Frontal cortex (tissue), 4 donors: ENCODE results near the gene AP4S1. TPM values are rescaled to one million over a fixed set of nuclear protein-coding genes. Genes with fewer than 3 reads are reported as not detected.
"Not testable (repeated sequence)": the region's sequence is repeated elsewhere in the genome, so short reads cannot be mapped to it uniquely, and the experiment has no call there.

Experiments used
- DNase-seq, 2 donors: peaks; one replicate each; pipeline ENCODE4 v3.0.0; 2012; ENCODE audit warnings: low spot score in 2 of 2
- FAIRE-seq: peaks from 2 replicates; lab custom pipeline; 2012; peaks lifted over from hg19 to GRCh38; lab: Jason Lieb, UNC
- total RNA-seq: library from RNA; depleted of rRNA; stranded (reverse); fragments of >200 nt; gene quantifications from one replicate; pipeline ENCODE4 v1.2.3, GENCODE V29; 2014
- donor health status: control.
- donor health status: control.
- donor health status: control.

Gene AP4S1
- total RNA-seq, 1 donor from 2014 or later = 26.9 TPM

GRCh38 chr14:31078766-31079165 is 53.3 kb downstream of the AP4S1 start:
- no peak for FAIRE-seq
- DNase-seq = no peak

GRCh38 chr14:31080056-31080455 is 54.6 kb downstream of the AP4S1 start:
- DNase-seq (no peak), FAIRE-seq (no peak)

- FAIRE-seq (no peak), DNase-seq (no peak)
Measured at GRCh38 chr14:31080484-31080883, 55.0 kb downstream of the AP4S1 start.

- DNase-seq = no peak
- no peak for FAIRE-seq
Measured at GRCh38 chr14:31083781-31084180, 58.3 kb downstream of the AP4S1 start.

- FAIRE-seq = no peak
Measured at GRCh38 chr14:31084385-31084784, 58.9 kb downstream of the AP4S1 start.

GRCh38 chr14:31085027-31085426 is 59.6 kb downstream of the AP4S1 start:
- DNase-seq (no peak), FAIRE-seq (no peak)

More at GRCh38 chr14:31084385-31084784, 58.9 kb downstream of the AP4S1 start:
- no peak for DNase-seq

GRCh38 chr14:31086466-31086865 is 61.0 kb downstream of the AP4S1 start:
- DNase-seq, FAIRE-seq: not testable (repeated sequence)

- DNase-seq (no peak), FAIRE-seq (no peak)
Measured at GRCh38 chr14:31090883-31091764, 65.7 kb downstream of the AP4S1 start.

- FAIRE-seq (no peak), DNase-seq (no peak)
Measured at GRCh38 chr14:31092160-31092708, 66.8 kb downstream of the AP4S1 start.

- not testable (repeated sequence) for DNase-seq, FAIRE-seq
Measured at GRCh38 chr14:31093884-31094839, 68.7 kb downstream of the AP4S1 start.

- not testable (repeated sequence) for DNase-seq, FAIRE-seq
Measured at GRCh38 chr14:31095817-31096216, 70.4 kb downstream of the AP4S1 start.

GRCh38 chr14:31096255-31096654 is 70.8 kb downstream of the AP4S1 start:
- no peak for DNase-seq
- no peak for FAIRE-seq

- FAIRE-seq (no peak), DNase-seq (no peak)
Measured at GRCh38 chr14:31097081-31097480, 71.6 kb downstream of the AP4S1 start.

GRCh38 chr14:31106768-31107167 is 81.3 kb downstream of the AP4S1 start:
- no peak for FAIRE-seq

GRCh38 chr14:31109257-31109656 is 83.8 kb downstream of the AP4S1 start:
- no peak for FAIRE-seq
- DNase-seq = no peak

More at GRCh38 chr14:31106768-31107167, 81.3 kb downstream of the AP4S1 start:
- DNase-seq = no peak

- DNase-seq (no peak), FAIRE-seq (no peak)
Measured at GRCh38 chr14:31110872-31111271, 85.4 kb downstream of the AP4S1 start.

- no peak for FAIRE-seq
- no peak for DNase-seq
Measured at GRCh38 chr14:31113794-31114193, 88.3 kb downstream of the AP4S1 start.

GRCh38 chr14:31118892-31119291 is 93.4 kb downstream of the AP4S1 start:
- FAIRE-seq (no peak), DNase-seq (no peak)

GRCh38 chr14:31122098-31122611 is 96.7 kb downstream of the AP4S1 start:
- no peak for FAIRE-seq
- no peak for DNase-seq

- DNase-seq = no peak
- FAIRE-seq = no peak
Measured at GRCh38 chr14:31122921-31123320, 97.5 kb downstream of the AP4S1 start.
